CD4-positive, alpha-beta T cell treated with Interleukin-12 subunit alpha and Interleukin-12 subunit beta, for 1 hour (primary cell): ENCODE results near the gene C10orf53.

Source experiments
- DNase-seq: peaks from one replicate; pipeline ENCODE4 v3.0.0-alpha.2; 2020

C10orf53 gene

GRCh38 chr10:49738616-49739360 is 59.3 kb downstream of the C10orf53 start:
- no peak for DNase-seq

GRCh38 chr10:49739426-49739825 is 60.0 kb downstream of the C10orf53 start:
- no peak for DNase-seq

GRCh38 chr10:49740346-49741107 is 61.1 kb downstream of the C10orf53 start:
- DNase-seq = no peak

GRCh38 chr10:49741108-49741995 is 61.9 kb downstream of the C10orf53 start:
- DNase-seq = no peak

DNA sequence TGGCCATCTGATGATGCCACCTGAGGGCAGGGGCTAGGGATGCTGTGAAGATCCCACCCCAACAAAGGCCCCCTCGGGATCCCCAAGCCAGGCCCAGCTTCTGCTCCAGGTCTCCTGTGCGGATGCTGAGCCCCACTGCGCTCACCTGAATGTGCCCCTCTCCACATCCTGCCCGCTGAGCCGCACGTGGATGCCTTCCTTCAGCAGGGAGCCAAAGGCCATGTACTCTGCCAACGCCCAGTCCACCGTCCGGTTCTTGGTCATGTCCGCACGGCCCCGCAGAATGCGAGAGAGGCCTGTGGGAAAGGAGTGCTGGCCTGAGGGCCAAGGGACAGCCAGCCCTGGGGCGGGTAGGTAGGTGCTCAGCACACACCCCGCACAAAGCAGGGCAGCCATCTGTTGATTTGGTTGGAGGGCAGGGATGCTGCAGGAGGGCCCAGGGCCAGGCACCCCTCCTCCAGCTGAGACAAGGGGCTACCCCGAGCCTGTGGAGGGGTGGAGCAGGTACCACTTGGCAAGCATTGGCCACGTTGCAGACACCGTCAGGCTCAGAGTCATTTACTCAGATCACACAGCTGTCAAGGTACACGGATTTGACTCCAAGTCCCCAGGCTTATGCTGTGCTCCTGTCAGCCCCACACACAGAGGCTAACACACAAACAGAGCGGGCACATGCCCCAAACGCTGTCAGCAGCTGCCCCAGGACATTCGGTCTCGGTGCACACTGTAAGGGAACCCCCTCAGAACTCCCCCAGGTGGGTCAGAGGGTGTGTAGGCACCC is 63.4 kb downstream of the C10orf53 start:
- no peak for DNase-seq

DNA sequence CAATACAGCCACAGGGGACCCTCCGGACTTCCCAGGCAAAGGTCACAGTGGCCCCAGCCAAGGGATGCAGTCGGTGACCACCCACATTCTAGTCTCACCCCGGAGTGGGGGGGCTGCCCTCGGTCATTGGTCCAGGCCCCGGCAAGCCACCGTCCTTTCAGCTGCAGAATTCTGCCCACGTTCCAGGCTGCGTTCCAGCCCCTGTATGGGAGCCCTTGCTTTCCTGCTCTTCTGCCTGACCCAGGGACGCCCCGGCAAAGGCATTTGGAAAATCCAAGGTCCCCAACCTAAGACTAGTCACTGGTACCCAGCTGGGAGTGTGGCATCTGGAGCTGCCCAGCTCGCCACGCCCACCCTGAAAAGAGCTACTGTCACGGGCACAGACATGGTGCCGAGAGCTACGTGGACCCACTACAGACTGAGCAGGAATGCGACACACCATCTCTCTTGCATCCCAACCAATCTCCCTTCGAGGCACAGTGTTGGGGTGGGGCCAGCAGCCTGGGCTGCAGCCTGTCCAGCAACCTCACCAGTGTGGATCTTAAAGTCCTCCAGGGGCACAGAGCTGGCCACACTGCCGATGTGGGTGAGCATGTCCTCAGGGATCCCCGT is 64.1 kb downstream of the C10orf53 start:
- no peak for DNase-seq

DNA sequence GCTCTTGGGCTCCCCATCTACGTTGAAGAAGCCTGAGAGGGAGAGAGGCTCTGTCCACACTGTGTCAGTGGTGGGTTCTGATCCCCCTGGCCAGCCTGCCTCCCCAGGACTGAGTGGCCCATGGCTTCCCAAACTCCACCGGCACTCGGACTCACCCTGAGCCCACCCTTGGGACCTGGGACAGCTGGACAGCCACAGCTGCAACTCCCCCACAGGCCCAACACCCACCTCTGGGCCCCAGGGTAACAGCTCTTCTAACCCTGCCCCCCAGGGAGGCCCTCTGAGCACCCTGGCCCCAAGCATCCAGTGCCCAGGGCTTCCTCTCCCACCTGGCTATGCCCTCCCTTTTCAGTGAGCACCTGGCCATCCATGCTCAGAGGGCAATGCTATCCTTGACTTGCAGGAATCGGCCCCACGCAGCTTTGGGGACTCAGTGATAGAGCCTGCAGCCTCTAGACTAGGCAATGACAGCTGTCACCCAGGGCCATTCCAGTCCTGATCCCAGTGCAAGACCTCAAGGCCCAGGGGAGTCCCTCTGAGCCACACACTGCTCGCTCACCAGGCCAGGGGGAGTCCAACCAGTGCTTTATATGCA is 64.7 kb downstream of the C10orf53 start:
- no peak for DNase-seq

DNA sequence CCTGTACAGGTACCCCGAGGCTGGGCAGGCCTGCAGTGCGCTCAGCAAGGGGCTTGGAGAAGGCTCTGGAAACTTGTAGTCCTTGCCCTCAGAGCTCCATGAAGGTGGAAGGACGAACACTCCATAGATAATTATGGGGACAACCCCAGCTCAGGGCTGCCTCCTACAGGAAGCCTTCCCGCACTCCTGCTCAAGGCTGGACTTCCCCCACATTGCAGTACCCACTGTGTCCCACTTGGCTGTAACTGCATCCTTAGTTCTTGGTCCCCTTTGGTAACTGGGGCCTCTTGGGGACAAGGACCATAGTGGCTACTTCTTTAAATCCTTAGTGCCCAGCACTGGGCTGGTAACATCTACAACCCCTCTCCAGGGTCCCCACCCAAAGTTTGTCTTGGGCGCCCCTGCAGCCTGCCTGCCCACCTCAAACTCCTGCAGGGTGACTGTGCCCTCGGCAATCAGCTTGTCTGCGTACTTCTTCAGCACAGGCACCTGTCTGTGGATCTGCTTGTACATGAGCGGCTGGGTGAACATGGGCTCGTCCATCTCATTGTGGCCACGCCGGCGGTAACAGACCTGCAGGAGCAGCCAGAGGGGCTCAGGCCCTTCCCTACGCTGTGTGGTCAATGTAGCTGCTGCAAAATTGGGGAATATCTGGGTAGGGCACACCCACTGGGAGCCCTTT is 65.6 kb downstream of the C10orf53 start:
- no peak for DNase-seq

DNA sequence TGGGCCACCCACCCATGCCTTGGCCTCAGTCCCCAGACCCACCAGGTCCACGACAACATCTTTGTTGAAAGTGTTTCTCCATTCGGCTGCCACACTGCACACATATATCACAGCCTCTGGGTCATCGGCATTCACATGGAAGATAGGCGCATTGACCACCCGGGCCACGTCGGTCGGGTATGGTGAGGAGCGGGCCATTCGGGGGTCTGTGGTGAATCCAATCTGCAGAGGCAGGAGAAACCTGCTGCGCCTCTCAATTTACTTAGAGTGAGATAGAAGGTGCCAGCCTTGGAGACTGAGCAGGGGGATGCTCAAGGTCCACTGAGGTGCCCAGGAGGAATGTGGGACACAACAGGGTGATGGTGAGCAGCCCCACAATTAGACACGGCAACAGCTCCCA is 66.3 kb downstream of the C10orf53 start:
- no peak for DNase-seq

DNA sequence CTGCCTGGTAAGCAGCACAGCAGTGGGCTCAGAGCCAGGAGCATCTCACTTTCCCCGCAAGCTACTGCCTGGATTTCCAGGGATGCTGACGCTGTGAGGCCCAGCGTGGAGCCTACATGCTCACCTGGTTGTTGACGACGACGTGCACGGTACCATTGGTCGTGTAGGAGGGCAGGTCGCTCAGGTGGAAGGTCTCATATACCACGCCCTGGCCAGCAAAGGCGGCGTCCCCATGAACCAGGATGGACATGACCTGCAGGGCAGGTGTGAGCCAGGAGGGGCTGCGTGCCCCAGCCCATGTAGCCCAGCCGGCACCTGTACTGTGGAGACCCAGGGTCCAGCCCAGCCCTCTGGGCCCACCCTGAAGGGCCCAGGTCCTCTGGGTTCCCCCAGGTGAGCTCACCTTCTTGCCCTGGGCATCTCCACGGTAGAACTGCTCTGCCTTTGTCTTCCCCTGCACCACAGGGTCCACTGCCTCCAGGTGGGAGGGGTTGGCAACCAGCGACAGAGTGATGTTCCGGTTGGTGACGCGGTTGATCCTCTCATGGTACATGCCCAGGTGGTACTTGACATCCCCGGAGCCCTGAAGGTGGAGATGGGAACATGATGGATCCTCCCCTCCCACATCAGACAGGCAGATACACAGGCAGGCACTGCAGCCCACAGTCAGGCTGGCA is 67.3 kb downstream of the C10orf53 start:
- no peak for DNase-seq
